ENCODE measurements around the gene ROR2.

ROR2 gene

DNA sequence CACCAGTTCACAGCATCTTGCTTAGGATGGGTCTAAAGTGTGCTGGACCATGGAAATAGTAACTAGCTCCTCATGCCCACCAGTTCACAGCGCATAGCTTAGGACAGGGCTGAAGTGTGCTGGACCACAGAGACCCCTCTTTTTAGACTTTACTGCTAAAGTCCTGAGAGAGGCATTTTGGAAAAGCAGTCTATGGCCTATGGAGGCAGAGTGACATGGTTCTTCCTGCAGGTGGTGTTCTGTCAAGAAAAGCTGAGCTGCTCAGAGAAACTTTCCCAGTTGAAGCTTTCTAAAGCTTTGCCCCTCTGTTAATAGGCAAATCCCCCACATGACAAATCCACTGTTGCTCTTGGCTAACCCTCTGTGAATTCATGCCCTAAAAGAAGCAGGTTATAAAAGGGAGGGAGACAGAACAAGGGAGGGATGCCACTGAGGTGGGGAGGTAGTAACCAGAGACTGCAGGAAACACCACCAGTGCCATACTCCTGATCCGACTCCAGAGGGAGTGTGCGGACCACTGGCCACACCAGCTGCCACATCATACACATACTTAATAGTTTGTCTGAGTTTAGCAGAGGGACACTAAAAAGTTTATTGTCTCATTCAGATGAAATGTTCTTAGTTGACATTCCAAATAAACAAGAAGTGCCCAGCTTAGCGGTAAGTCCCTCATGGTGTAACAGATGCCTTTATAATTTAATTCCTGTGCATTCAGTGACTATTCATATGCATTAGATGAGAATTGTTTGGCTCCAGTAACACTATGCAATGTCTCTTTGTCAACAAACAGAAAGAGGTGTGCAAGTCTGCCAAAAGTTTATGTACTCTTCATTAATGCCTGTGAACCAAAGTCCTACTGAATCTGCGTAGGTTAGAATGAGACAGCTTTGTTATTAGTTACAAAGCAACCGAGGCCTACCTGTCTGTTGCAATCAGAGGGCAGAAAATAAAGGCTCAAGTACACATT is 290.2 kb downstream of the ROR2 start:
- no peaks in the 10 kb centered on the region for H3K9me2 ChIP-seq (replicated peaks; ENCODE audit: insufficient read depth, low read length)
- H3K4me3 ChIP-seq (ENCODE audit: insufficient read depth, low read length, poor library complexity, severe bottlenecking), result no peak overlapping the region
- no peaks in the 10 kb centered on the region for H3K36me3 ChIP-seq (ENCODE audit: low read length)
- no peaks in the 10 kb centered on the region for H3F3A ChIP-seq (ENCODE audit: insufficient read depth)
- no peak overlapping the region for H3K9ac ChIP-seq (ENCODE audit: low read length)
- no peak overlapping the region for H3K27ac ChIP-seq (ENCODE audit: low read depth, low read length)
- H3K79me2 ChIP-seq (ENCODE audit: insufficient read depth, low read length), result no peaks in the 10 kb centered on the region
- no peak overlapping the region for H3K4me2 ChIP-seq (ENCODE audit: low read depth, low read length, poor library complexity, severe bottlenecking)
- H3K9me3 ChIP-seq (ENCODE audit: insufficient read depth, low read length), result no peaks in the 10 kb centered on the region
- H4K20me1 ChIP-seq (ENCODE audit: low read depth, low read length), result no peaks in the 10 kb centered on the region
- H2AFZ ChIP-seq (ENCODE audit: low read depth, low read length, severe bottlenecking), result no peak overlapping the region
- no peaks in the 10 kb centered on the region for H3K27me3 ChIP-seq (ENCODE audit: low read length)
- TF ChIP-seq, protein P1, sequence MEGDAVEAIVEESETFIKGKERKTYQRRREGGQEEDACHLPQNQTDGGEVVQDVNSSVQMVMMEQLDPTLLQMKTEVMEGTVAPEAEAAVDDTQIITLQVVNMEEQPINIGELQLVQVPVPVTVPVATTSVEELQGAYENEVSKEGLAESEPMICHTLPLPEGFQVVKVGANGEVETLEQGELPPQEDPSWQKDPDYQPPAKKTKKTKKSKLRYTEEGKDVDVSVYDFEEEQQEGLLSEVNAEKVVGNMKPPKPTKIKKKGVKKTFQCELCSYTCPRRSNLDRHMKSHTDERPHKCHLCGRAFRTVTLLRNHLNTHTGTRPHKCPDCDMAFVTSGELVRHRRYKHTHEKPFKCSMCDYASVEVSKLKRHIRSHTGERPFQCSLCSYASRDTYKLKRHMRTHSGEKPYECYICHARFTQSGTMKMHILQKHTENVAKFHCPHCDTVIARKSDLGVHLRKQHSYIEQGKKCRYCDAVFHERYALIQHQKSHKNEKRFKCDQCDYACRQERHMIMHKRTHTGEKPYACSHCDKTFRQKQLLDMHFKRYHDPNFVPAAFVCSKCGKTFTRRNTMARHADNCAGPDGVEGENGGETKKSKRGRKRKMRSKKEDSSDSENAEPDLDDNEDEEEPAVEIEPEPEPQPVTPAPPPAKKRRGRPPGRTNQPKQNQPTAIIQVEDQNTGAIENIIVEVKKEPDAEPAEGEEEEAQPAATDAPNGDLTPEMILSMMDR (IDR thresholded peaks at IDR 0.05; ENCODE audit: insufficient read depth, low read length, poor library complexity, severe bottlenecking), result no peak
- TF ChIP-seq EZH2phosphoT487 (conservative IDR thresholded peaks at IDR 0.05; ENCODE audit: low read length), result no peak

GRCh38 chr9:91658513-91659105 is 291.4 kb downstream of the ROR2 start:
- H3K4me2 ChIP-seq (ENCODE audit: low read depth, low read length, poor library complexity, severe bottlenecking), result no peak overlapping the region
- no peaks in the 10 kb centered on the region for H3K27me3 ChIP-seq (ENCODE audit: low read length)
- H3K27ac ChIP-seq (ENCODE audit: low read depth, low read length), result no peak overlapping the region
- H3K9me2 ChIP-seq (replicated peaks; ENCODE audit: insufficient read depth, low read length), result no peaks in the 10 kb centered on the region
- no peak for TF ChIP-seq EZH2phosphoT487 (conservative IDR thresholded peaks at IDR 0.05; ENCODE audit: low read length)
- TF ChIP-seq, protein P1 (IDR thresholded peaks at IDR 0.05; ENCODE audit: insufficient read depth, low read length, poor library complexity, severe bottlenecking), result no peak
- H3K9me3 ChIP-seq (ENCODE audit: insufficient read depth, low read length), result no peaks in the 10 kb centered on the region
- no peaks in the 10 kb centered on the region for H3F3A ChIP-seq (ENCODE audit: insufficient read depth)
- H3K79me2 ChIP-seq (ENCODE audit: insufficient read depth, low read length), result no peaks in the 10 kb centered on the region
- H3K4me3 ChIP-seq (ENCODE audit: insufficient read depth, low read length, poor library complexity, severe bottlenecking), result no peak overlapping the region
- no peaks in the 10 kb centered on the region for H3K36me3 ChIP-seq (ENCODE audit: low read length)
- no peak overlapping the region for H3K9ac ChIP-seq (ENCODE audit: low read length)
- H2AFZ ChIP-seq (ENCODE audit: low read depth, low read length, severe bottlenecking), result no peak overlapping the region
- no peaks in the 10 kb centered on the region for H4K20me1 ChIP-seq (ENCODE audit: low read depth, low read length)

- Histone ChIP-seq H3K79me2 (ENCODE audit: insufficient read depth, low read length) (no peaks in the 10 kb centered on the region), H3K9ac (ENCODE audit: low read length) (no peak overlapping the region)
Measured at GRCh38 chr9:91657501-91657900, 292.5 kb downstream of the ROR2 start.

More at GRCh38 chr9:91657501-91657900, 292.5 kb downstream of the ROR2 start:
- Histone ChIP-seq H2AFZ (ENCODE audit: low read depth, low read length, severe bottlenecking) (no peak overlapping the region), H3K4me2 (ENCODE audit: low read depth, low read length, poor library complexity, severe bottlenecking) (no peak overlapping the region), H3K27ac (ENCODE audit: low read depth, low read length) (no peak overlapping the region), H4K20me1 (ENCODE audit: low read depth, low read length) (no peaks in the 10 kb centered on the region), H3K27me3 (ENCODE audit: low read length) (no peaks in the 10 kb centered on the region), H3K9me3 (ENCODE audit: insufficient read depth, low read length) (no peaks in the 10 kb centered on the region), H3K9me2 (replicated peaks; ENCODE audit: insufficient read depth, low read length) (no peaks in the 10 kb centered on the region), H3K36me3 (ENCODE audit: low read length) (no peaks in the 10 kb centered on the region), H3K4me3 (ENCODE audit: insufficient read depth, low read length, poor library complexity, severe bottlenecking) (no peak overlapping the region), H3F3A (ENCODE audit: insufficient read depth) (no peaks in the 10 kb centered on the region)
- TF ChIP-seq, protein P1 (IDR thresholded peaks at IDR 0.05; ENCODE audit: insufficient read depth, low read length, poor library complexity, severe bottlenecking), result no peak
- no peak for TF ChIP-seq EZH2phosphoT487 (conservative IDR thresholded peaks at IDR 0.05; ENCODE audit: low read length)
